HEK293 (cell line): ENCODE data around the gene RIPOR1.

Experiments used
- CTCF ChIA-PET: fragments of 350-600 bp; formaldehyde crosslinking; extraction: SDS; loops from one replicate; lab custom pipeline; 2021; ENCODE audit warnings: antibody characterized with exemption; lab: Yijun Ruan, JAX
- POLR2A ChIA-PET: fragments of 300-600 bp; formaldehyde crosslinking; extraction: SDS; loops from one replicate; lab custom pipeline; 2020; ENCODE audit warnings: antibody characterized with exemption, inconsistent platforms; lab: Yijun Ruan, JAX
- H3K27ac ChIP-seq: fragments of 200-500 bp; sonication (Bioruptor generic); 2 replicates; pipeline ENCODE4 v1.5.1; 2014; ENCODE audit warnings: low read depth, low read length, control low read depth, inconsistent platforms; ENCODE audit errors: extremely low read depth
- H3K36me3 ChIP-seq, 2 experiments: fragments of 200-500 bp in 1 of 2; sonication (Bioruptor generic) in 1 of 2; 1 replicate in 1 of 2; 2 replicates in 1 of 2; pipeline ENCODE4 v1.5.1; 2014 to 2017; ENCODE audit warnings: inconsistent platforms in 2 of 2, low read length in 2 of 2; ENCODE audit not compliant: control insufficient read depth in 2 of 2, insufficient read depth in 1 of 2
- H3K4me1 ChIP-seq: fragments of 200-500 bp; sonication (Bioruptor generic); 2 replicates; pipeline ENCODE4 v1.5.1; 2014; ENCODE audit warnings: mild to moderate bottlenecking, low read length, inconsistent platforms; ENCODE audit not compliant: control insufficient read depth, insufficient read depth
- H3K4me3 ChIP-seq: 2 replicates; pipeline ENCODE4 v1.5.1; 2011; ENCODE audit warnings: low read depth, mild to moderate bottlenecking, control low read depth, low read length, moderate library complexity
- H3K9me3 ChIP-seq: fragments of 200-500 bp; sonication (Bioruptor generic); 2 replicates; pipeline ENCODE4 v1.5.1; 2014; ENCODE audit warnings: low read depth, low read length, inconsistent platforms; ENCODE audit not compliant: control insufficient read depth, insufficient read depth
- KLF8 ChIP-seq: fragments of 450-650 bp; formaldehyde crosslinking; IDR thresholded peaks from 2 replicates; pipeline ENCODE4 v1.5.1; 2016; ENCODE audit warnings: missing biosample characterization, missing genetic modification characterization
- MYNN ChIP-seq: fragments of 450-650 bp; formaldehyde crosslinking; IDR thresholded peaks from 2 replicates; pipeline ENCODE4 v1.5.1; 2016; ENCODE audit warnings: missing biosample characterization, missing genetic modification characterization, borderline replicate concordance
- PRDM10 ChIP-seq: fragments of 450-650 bp; formaldehyde crosslinking; IDR thresholded peaks from 2 replicates; pipeline ENCODE4 v1.5.1; 2016; ENCODE audit warnings: missing biosample characterization, missing genetic modification characterization
- RBAK ChIP-seq: fragments of 450-650 bp; formaldehyde crosslinking; IDR thresholded peaks from 2 replicates; pipeline ENCODE4 v1.5.1; 2016; ENCODE audit warnings: missing biosample characterization, missing genetic modification characterization
- REPIN1 ChIP-seq: fragments of 450-650 bp; formaldehyde crosslinking; IDR thresholded peaks from 2 replicates; pipeline ENCODE4 v1.5.1; 2017; ENCODE audit warnings: missing biosample characterization, missing genetic modification characterization, low read depth
- SP7 ChIP-seq: fragments of 450-650 bp; formaldehyde crosslinking; IDR thresholded peaks from 2 replicates; pipeline ENCODE4 v1.5.1; 2016; ENCODE audit warnings: missing biosample characterization, missing genetic modification characterization
- TRIM28 ChIP-seq: IDR thresholded peaks from 2 replicates; pipeline ENCODE4 v1.6.1; 2011; ENCODE audit warnings: low read length, control low read depth, borderline replicate concordance
- ZNF132 ChIP-seq: fragments of 450-650 bp; formaldehyde crosslinking; IDR thresholded peaks from 2 replicates; pipeline ENCODE4 v1.5.1; 2017; ENCODE audit warnings: missing biosample characterization, missing genetic modification characterization, borderline replicate concordance
- ZNF169 ChIP-seq: fragments of 450-650 bp; formaldehyde crosslinking; IDR thresholded peaks from 2 replicates; pipeline ENCODE4 v1.5.1; 2016; ENCODE audit warnings: missing biosample characterization, missing genetic modification characterization
- ZNF175 ChIP-seq: fragments of 450-650 bp; formaldehyde crosslinking; IDR thresholded peaks from 2 replicates; pipeline ENCODE4 v1.5.1; 2016; ENCODE audit warnings: missing biosample characterization, missing genetic modification characterization
- ZNF324 ChIP-seq: fragments of 450-650 bp; formaldehyde crosslinking; IDR thresholded peaks from 2 replicates; pipeline ENCODE4 v1.5.1; 2016; ENCODE audit warnings: missing biosample characterization, missing genetic modification characterization
- ZNF335 ChIP-seq: fragments of 450-650 bp; formaldehyde crosslinking; conservative IDR thresholded peaks from 2 replicates; pipeline ENCODE4 v1.5.1; 2016; ENCODE audit warnings: missing biosample characterization, missing genetic modification characterization
- ZNF426 ChIP-seq: fragments of 450-650 bp; formaldehyde crosslinking; IDR thresholded peaks from 2 replicates; pipeline ENCODE4 v1.5.1; 2017; ENCODE audit warnings: missing biosample characterization, missing genetic modification characterization, mild to moderate bottlenecking, inconsistent platforms, moderate library complexity
- ZNF791 ChIP-seq: fragments of 450-650 bp; formaldehyde crosslinking; IDR thresholded peaks from 2 replicates; pipeline ENCODE4 v1.5.1; 2016; ENCODE audit warnings: missing biosample characterization, missing genetic modification characterization

RIPOR1 gene

GRCh38 chr16:67543582-67543981 is 15.0 kb downstream of the RIPOR1 start:
- TF ChIP-seq PRDM10 (tag by site-specific recombination) (0 out of 2 replicates have a peak, but pooled peaks have one; percentile 21), RBAK (tag by site-specific recombination) (no peak)
- TF ChIP-seq, all 188 proteins: peak for 1
- H3K27ac ChIP-seq: no peak overlapping the region
- H3K4me3 ChIP-seq: no peak overlapping the region
- H3K36me3 ChIP-seq: peaks cover 0 to 90% of the 10 kb centered on the region in 2 experiments; a peak in 2 of 3 replicates
- no peaks in the 10 kb centered on the region for H3K9me3 ChIP-seq
- H3K4me1 ChIP-seq: no peaks in the 10 kb centered on the region; the same call in 1 of the 2 replicates
- ChIA-PET POLR2A (interaction anchor here (0.6 kb wide), 1 partner anchor 10 kb away, joined by 4 read pairs; no protein-coding TSS in a partner anchor), CTCF (interaction anchor here (1.0 to 5.5 kb wide), 6 partner anchors 10 to 100 kb away, joined by 3 to 119 read pairs (median 4); partner anchors contain the start of gene CARMIL2)

- Histone ChIP-seq H3K27ac (0 out of 2 replicates have a peak overlapping the region, but pooled peaks have one; percentile 22), H3K9me3 (no peaks in the 10 kb centered on the region), H3K36me3 (peaks cover 0 to 81% of the 10 kb centered on the region in 2 experiments; a peak in 2 of 3 replicates), H3K4me3 (no peak overlapping the region), H3K4me1 (no peaks in the 10 kb centered on the region)
- POLR2A ChIA-PET: interaction anchor here (0.6 to 1.9 kb wide), 4 partner anchors 9 to 23 kb away, joined by 4 read pairs; partner anchors contain the start of gene CTCF
- CTCF ChIA-PET: interaction anchor here (0.7 to 5.5 kb wide), 9 partner anchors 11 to 310 kb away, joined by 3 to 119 read pairs (median 4); partner anchors contain the start of gene CARMIL2
- no peak for TF ChIP-seq ZNF791 (tag by site-specific recombination)
- TF ChIP-seq ZNF426: no peak
- no peak for TF ChIP-seq MYNN (tag by site-specific recombination)
- TF ChIP-seq TRIM28: no peak
- no peak for TF ChIP-seq REPIN1 (tag by site-specific recombination)
- no peak for TF ChIP-seq ZNF132 (tag by site-specific recombination)
- no peak for TF ChIP-seq KLF8 (tag by site-specific recombination)
- no peak for TF ChIP-seq ZNF169 (tag by site-specific recombination)
- no peak for TF ChIP-seq ZNF324 (tag by site-specific recombination)
- TF ChIP-seq ZNF175 (tag by site-specific recombination): no peak
Observed at GRCh38 chr16:67544329-67544841, 15.8 kb downstream of the RIPOR1 start.

- peaks cover 0 to 75% of the 10 kb centered on the region in 2 experiments; a peak in 2 of 3 replicates for H3K36me3 ChIP-seq
- TF ChIP-seq SP7 (no peak), ZNF335 (tag by site-specific recombination) (peak; percentile 53)
- 0 out of 2 replicates have a peak overlapping the region, but pooled peaks have one; percentile 22 for H3K27ac ChIP-seq
- no peaks in the 10 kb centered on the region for H3K9me3 ChIP-seq
- no peaks in the 10 kb centered on the region for H3K4me1 ChIP-seq
- CTCF ChIA-PET: interaction anchor here (0.6 to 5.5 kb wide), 9 partner anchors 13 to 310 kb away, joined by 3 to 119 read pairs (median 3); partner anchors contain the start of gene CARMIL2
- POLR2A ChIA-PET: interaction anchor here (1.2 to 1.9 kb wide), 4 partner anchors 13 to 24 kb away, joined by 3 to 4 read pairs (median 4); partner anchors contain the start of gene CTCF
- no peak overlapping the region for H3K4me3 ChIP-seq
Observed at GRCh38 chr16:67544844-67545664, 16.4 kb downstream of the RIPOR1 start.
